GM23338 (cell line): Measurements from ENCODE around the gene SF1.

Experiments
- CREB1 ChIP-seq: fragments of 250-450 bp; sonication (Bioruptor Pico); IDR thresholded peaks from 2 replicates; pipeline ENCODE4 v1.5.0; 2020; ENCODE audit warnings: low read depth, mild to moderate bottlenecking, moderate library complexity
- EZH2 ChIP-seq: fragments of 200-600 bp; sonication (generic); IDR thresholded peaks from one replicate; pipeline ENCODE4 v1.8.0; 2017; ENCODE audit warnings: antibody characterized with exemption, mild to moderate bottlenecking, low read depth; ENCODE audit not compliant: unreplicated experiment
- POLR2AphosphoS5 ChIP-seq: IDR thresholded peaks from 2 replicates; pipeline ENCODE4 v1.6.1; 2016; ENCODE audit warnings: antibody characterized with exemption, low read depth
- STAT1 ChIP-seq: IDR thresholded peaks from one replicate; pipeline ENCODE4 v1.6.1; 2016; ENCODE audit warnings: antibody characterized with exemption; ENCODE audit not compliant: unreplicated experiment
- TF ChIP-seq, protein P1 (sequence below), 2 experiments: fragments of 200-600 bp in 1 of 2; sonication (generic) in 1 of 2; conservative IDR thresholded peaks; 2 replicates each; pipeline versions ENCODE4 v1.5.1 to v1.6.1; 2016 to 2017; ENCODE audit warnings: antibody characterized with exemption in 2 of 2, low read depth in 2 of 2, mild to moderate bottlenecking in 2 of 2, moderate library complexity in 1 of 2
- TF ChIP-seq, protein P2 (sequence below): IDR thresholded peaks from 2 replicates; pipeline ENCODE4 v1.6.1; 2016; ENCODE audit warnings: antibody characterized with exemption

DNA sequence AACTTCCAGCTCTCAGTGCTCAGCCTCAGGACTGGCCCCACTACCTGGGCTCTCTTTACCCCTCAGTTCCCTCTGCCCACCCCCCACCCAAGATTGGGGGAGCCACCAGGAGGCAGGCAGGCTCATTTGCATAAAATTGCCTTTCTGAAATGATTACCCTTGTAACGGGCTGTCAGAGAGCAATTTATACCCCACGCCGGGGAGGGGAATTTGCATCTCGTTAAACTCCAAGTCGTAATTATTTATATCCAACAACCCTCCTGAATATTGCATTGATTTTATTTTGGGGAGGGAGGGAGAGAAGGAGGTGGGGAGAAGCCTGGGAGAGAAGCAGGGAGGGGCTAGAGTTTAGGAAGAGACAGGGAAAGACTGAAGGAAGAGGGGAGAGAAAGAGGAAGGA, 63.7 kb downstream of the SF1 start:
- no peak for TF ChIP-seq CREB1 (CRISPR knock-in tag)
- TF ChIP-seq, protein P1, sequence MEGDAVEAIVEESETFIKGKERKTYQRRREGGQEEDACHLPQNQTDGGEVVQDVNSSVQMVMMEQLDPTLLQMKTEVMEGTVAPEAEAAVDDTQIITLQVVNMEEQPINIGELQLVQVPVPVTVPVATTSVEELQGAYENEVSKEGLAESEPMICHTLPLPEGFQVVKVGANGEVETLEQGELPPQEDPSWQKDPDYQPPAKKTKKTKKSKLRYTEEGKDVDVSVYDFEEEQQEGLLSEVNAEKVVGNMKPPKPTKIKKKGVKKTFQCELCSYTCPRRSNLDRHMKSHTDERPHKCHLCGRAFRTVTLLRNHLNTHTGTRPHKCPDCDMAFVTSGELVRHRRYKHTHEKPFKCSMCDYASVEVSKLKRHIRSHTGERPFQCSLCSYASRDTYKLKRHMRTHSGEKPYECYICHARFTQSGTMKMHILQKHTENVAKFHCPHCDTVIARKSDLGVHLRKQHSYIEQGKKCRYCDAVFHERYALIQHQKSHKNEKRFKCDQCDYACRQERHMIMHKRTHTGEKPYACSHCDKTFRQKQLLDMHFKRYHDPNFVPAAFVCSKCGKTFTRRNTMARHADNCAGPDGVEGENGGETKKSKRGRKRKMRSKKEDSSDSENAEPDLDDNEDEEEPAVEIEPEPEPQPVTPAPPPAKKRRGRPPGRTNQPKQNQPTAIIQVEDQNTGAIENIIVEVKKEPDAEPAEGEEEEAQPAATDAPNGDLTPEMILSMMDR (conservative IDR thresholded peaks at IDR 0.05; ENCODE audit: low read depth in 2 of 2), result no peak
- TF ChIP-seq, protein P2, sequence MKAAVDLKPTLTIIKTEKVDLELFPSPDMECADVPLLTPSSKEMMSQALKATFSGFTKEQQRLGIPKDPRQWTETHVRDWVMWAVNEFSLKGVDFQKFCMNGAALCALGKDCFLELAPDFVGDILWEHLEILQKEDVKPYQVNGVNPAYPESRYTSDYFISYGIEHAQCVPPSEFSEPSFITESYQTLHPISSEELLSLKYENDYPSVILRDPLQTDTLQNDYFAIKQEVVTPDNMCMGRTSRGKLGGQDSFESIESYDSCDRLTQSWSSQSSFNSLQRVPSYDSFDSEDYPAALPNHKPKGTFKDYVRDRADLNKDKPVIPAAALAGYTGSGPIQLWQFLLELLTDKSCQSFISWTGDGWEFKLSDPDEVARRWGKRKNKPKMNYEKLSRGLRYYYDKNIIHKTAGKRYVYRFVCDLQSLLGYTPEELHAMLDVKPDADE, result no peak
- TF ChIP-seq POLR2AphosphoS5, result no peak
- TF ChIP-seq EZH2, result no peak
- no peak for TF ChIP-seq STAT1
